ENCODE measurements around the gene ABLIM2. TPM values are rescaled to one million over a fixed set of nuclear protein-coding genes. Genes with fewer than 3 reads are reported as not detected.

The ABLIM2 gene
- total RNA-seq, 1 experiment from 2014 or later: 6.1 TPM

GRCh38 chr4:8072235-8072968 lies 86.2 kb downstream of the ABLIM2 start:
- no TSS peak for BruUV-seq (replicated peaks)
- Histone ChIP-seq H3K9ac (ENCODE audit: low read length) (no peak overlapping the region), H2AFZ (ENCODE audit: low read depth, low read length, poor library complexity, severe bottlenecking) (no peak overlapping the region), H3K27me3 (ENCODE audit: insufficient read depth, low read length) (no peaks in the 10 kb centered on the region), H3K9me3 (ENCODE audit: control insufficient read depth in 1 of 2, insufficient read depth in 1 of 2, low read depth in 1 of 2, low read length in 2 of 2) (no peaks in the 10 kb centered on the region), H3K36me3 (ENCODE audit: control insufficient read depth in 1 of 2, insufficient read depth in 2 of 2, low read length in 2 of 2) (no peaks in the 10 kb centered on the region), H3K4me1 (ENCODE audit: control insufficient read depth in 1 of 2, insufficient read depth in 2 of 2, low read length in 2 of 2) (no peaks in the 10 kb centered on the region), H3K4me3 (replicated peaks in 1 of 2; ENCODE audit: low read depth in 1 of 2, low read length in 2 of 2) (no peak overlapping the region), H3K4me2 (ENCODE audit: low read length) (no peak overlapping the region), H4K20me1 (ENCODE audit: insufficient read depth) (no peaks in the 10 kb centered on the region), H3K79me2 (ENCODE audit: insufficient read depth, low read length) (no peaks in the 10 kb centered on the region), H3K27ac (ENCODE audit: low read depth, low read length) (no peak overlapping the region), H3K9me2 (ENCODE audit: insufficient read depth) (no peaks in the 10 kb centered on the region)
- no peak for TF ChIP-seq ZBTB33 (IDR thresholded peaks at IDR 0.05; ENCODE audit: extremely low read depth, insufficient replicate concordance, low read length)
- TF ChIP-seq FOSL1 (IDR thresholded peaks at IDR 0.05; ENCODE audit: low read depth): no peak
- no peak for TF ChIP-seq YY1 (IDR thresholded peaks at IDR 0.05; ENCODE audit: extremely low read depth, insufficient replicate concordance, low read depth, low read length)
- TF ChIP-seq POLR2A (IDR thresholded peaks at IDR 0.05; ENCODE audit: borderline replicate concordance, extremely low read depth, insufficient read depth, insufficient read length): no peak
- TF ChIP-seq EZH2 (IDR thresholded peaks at IDR 0.05): no peak
- no peak for TF ChIP-seq TCF7L2 (IDR thresholded peaks at IDR 0.05; ENCODE audit: borderline replicate concordance, extremely low read depth, insufficient read depth, insufficient read length)
- no peak for TF ChIP-seq ATF3 (IDR thresholded peaks at IDR 0.05)
- no peak for TF ChIP-seq RAD21 (IDR thresholded peaks at IDR 0.05; ENCODE audit: low read depth)
- TF ChIP-seq EGR1 (IDR thresholded peaks at IDR 0.05; ENCODE audit: low read depth): no peak
- no peak for TF ChIP-seq CTCF (IDR thresholded peaks at IDR 0.05 in 2 of 3, conservative IDR thresholded peaks at IDR 0.05 in 1 of 3; ENCODE audit: borderline replicate concordance in 1 of 3, insufficient read depth in 1 of 3, low read depth in 2 of 3, low read length in 2 of 3)
- POLR2A ChIA-PET: no interaction called here
- ATAC-seq (no peak), DNase-seq (ENCODE audit: low read depth, low spot score) (no peak)
- CTCF ChIA-PET: no interaction called here
- intact Hi-C loops (cut with micrococcal nuclease): no loop called here
- RAD21 ChIA-PET (ENCODE audit: low non-redundant PET in 1 of 2, low total read pairs in 2 of 2, uncharacterized antibody in 2 of 2, unreplicated experiment in 2 of 2): no interaction called here
